K562 (cell line): Measurements from ENCODE around the gene OCSTAMP. TPM values are rescaled to one million over a fixed set of nuclear protein-coding genes. Genes with fewer than 3 reads are reported as not detected.

Source experiments
- BCOR ChIP-seq: fragments of 450-650 bp; IDR thresholded peaks from 2 replicates; pipeline ENCODE4 v1.6.1; 2016
- BRF2 ChIP-seq: IDR thresholded peaks from 3 replicates; pipeline ENCODE4 v1.6.1; 2011; ENCODE audit warnings: borderline replicate concordance, mild to moderate bottlenecking; ENCODE audit not compliant: insufficient read length, insufficient read depth
- GATAD2B ChIP-seq: fragments of 450-650 bp; IDR thresholded peaks from 2 replicates; pipeline ENCODE4 v1.6.1; 2017; ENCODE audit warnings: mild to moderate bottlenecking, borderline replicate concordance
- HDAC1 ChIP-seq, 2 experiments: fragments of 450-650 bp; IDR thresholded peaks; 2 replicates each; pipeline ENCODE4 v1.6.1; 2016 to 2017; ENCODE audit warnings: inconsistent platforms in 1 of 2, mild to moderate bottlenecking in 1 of 2, moderate library complexity in 1 of 2
- PCBP2 ChIP-seq: fragments of 200-400 bp; formaldehyde crosslinking; IDR thresholded peaks from 2 replicates; pipeline ENCODE4 v1.6.1; 2018; ENCODE audit warnings: low read length, low read depth, mild to moderate bottlenecking, moderate library complexity; ENCODE audit not compliant: poor library complexity, severe bottlenecking
- SRSF1 ChIP-seq: fragments of 200-400 bp; formaldehyde crosslinking; IDR thresholded peaks from 2 replicates; pipeline ENCODE4 v1.6.1; 2017; ENCODE audit warnings: mild to moderate bottlenecking, low read depth, low read length, moderate library complexity
- polyA plus RNA-seq, 8 experiments: library from polyadenylated mRNA; depleted of rRNA in 4 of 8; stranded (reverse) in 5 of 8; unstranded in 3 of 8; fragments of >200 nt; fragmentation: Nextera tagmentation in 2 of 8; fragmentation: Illumina TruSeq in 1 of 8; extraction: Ambion mirVana in 2 of 8; extraction: Trizol in 1 of 8; gene quantifications; 2 replicates each; pipeline versions ENCODE4 v1.2.1 to v1.2.3, GENCODE V29; 2011 to 2014; ENCODE audit warnings: inconsistent platforms in 1 of 8, missing spikeins in 1 of 8
- total RNA-seq, 7 experiments: library from RNA; depleted of rRNA in 6 of 7; stranded (reverse); fragments of >200 nt in 6 of 7; fragmentation: Illumina TruSeq in 2 of 7; extraction: Trizol in 2 of 7; gene quantifications; 2 replicates each; pipeline versions ENCODE4 v1.2.1 to v1.2.3, GENCODE V29; 2011 to 2021; ENCODE audit warnings: low replicate concordance in 1 of 7
- TF ChIP-seq, protein P1 (sequence below): fragments of 450-650 bp; IDR thresholded peaks from 2 replicates; pipeline ENCODE4 v1.6.1; 2016; ENCODE audit warnings: mild to moderate bottlenecking, moderate library complexity

The OCSTAMP gene
- total and polyA plus RNA-seq, 9 of the 15 experiments (the other 6 are each of a cell fraction or from before 2014, with no cell fraction given): not detected

- TF ChIP-seq, protein P1, sequence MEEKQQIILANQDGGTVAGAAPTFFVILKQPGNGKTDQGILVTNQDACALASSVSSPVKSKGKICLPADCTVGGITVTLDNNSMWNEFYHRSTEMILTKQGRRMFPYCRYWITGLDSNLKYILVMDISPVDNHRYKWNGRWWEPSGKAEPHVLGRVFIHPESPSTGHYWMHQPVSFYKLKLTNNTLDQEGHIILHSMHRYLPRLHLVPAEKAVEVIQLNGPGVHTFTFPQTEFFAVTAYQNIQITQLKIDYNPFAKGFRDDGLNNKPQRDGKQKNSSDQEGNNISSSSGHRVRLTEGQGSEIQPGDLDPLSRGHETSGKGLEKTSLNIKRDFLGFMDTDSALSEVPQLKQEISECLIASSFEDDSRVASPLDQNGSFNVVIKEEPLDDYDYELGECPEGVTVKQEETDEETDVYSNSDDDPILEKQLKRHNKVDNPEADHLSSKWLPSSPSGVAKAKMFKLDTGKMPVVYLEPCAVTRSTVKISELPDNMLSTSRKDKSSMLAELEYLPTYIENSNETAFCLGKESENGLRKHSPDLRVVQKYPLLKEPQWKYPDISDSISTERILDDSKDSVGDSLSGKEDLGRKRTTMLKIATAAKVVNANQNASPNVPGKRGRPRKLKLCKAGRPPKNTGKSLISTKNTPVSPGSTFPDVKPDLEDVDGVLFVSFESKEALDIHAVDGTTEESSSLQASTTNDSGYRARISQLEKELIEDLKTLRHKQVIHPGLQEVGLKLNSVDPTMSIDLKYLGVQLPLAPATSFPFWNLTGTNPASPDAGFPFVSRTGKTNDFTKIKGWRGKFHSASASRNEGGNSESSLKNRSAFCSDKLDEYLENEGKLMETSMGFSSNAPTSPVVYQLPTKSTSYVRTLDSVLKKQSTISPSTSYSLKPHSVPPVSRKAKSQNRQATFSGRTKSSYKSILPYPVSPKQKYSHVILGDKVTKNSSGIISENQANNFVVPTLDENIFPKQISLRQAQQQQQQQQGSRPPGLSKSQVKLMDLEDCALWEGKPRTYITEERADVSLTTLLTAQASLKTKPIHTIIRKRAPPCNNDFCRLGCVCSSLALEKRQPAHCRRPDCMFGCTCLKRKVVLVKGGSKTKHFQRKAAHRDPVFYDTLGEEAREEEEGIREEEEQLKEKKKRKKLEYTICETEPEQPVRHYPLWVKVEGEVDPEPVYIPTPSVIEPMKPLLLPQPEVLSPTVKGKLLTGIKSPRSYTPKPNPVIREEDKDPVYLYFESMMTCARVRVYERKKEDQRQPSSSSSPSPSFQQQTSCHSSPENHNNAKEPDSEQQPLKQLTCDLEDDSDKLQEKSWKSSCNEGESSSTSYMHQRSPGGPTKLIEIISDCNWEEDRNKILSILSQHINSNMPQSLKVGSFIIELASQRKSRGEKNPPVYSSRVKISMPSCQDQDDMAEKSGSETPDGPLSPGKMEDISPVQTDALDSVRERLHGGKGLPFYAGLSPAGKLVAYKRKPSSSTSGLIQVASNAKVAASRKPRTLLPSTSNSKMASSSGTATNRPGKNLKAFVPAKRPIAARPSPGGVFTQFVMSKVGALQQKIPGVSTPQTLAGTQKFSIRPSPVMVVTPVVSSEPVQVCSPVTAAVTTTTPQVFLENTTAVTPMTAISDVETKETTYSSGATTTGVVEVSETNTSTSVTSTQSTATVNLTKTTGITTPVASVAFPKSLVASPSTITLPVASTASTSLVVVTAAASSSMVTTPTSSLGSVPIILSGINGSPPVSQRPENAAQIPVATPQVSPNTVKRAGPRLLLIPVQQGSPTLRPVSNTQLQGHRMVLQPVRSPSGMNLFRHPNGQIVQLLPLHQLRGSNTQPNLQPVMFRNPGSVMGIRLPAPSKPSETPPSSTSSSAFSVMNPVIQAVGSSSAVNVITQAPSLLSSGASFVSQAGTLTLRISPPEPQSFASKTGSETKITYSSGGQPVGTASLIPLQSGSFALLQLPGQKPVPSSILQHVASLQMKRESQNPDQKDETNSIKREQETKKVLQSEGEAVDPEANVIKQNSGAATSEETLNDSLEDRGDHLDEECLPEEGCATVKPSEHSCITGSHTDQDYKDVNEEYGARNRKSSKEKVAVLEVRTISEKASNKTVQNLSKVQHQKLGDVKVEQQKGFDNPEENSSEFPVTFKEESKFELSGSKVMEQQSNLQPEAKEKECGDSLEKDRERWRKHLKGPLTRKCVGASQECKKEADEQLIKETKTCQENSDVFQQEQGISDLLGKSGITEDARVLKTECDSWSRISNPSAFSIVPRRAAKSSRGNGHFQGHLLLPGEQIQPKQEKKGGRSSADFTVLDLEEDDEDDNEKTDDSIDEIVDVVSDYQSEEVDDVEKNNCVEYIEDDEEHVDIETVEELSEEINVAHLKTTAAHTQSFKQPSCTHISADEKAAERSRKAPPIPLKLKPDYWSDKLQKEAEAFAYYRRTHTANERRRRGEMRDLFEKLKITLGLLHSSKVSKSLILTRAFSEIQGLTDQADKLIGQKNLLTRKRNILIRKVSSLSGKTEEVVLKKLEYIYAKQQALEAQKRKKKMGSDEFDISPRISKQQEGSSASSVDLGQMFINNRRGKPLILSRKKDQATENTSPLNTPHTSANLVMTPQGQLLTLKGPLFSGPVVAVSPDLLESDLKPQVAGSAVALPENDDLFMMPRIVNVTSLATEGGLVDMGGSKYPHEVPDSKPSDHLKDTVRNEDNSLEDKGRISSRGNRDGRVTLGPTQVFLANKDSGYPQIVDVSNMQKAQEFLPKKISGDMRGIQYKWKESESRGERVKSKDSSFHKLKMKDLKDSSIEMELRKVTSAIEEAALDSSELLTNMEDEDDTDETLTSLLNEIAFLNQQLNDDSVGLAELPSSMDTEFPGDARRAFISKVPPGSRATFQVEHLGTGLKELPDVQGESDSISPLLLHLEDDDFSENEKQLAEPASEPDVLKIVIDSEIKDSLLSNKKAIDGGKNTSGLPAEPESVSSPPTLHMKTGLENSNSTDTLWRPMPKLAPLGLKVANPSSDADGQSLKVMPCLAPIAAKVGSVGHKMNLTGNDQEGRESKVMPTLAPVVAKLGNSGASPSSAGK: no peak
- TF ChIP-seq BRF2 (no peak), SRSF1 (no peak), BCOR (peak; percentile 79), PCBP2 (no peak), HDAC1 (IDR thresholded peaks at IDR 0.05) (no peak), GATAD2B (0 out of 2 replicates have a peak, but pooled peaks have one; percentile 31)
These were observed 23.5 kb upstream of the OCSTAMP start (continued) for GRCh38 chr20:46573788-46574584.
